SJCRH30 (cell line): ENCODE measurements around the gene NOG. TPM values are rescaled to one million over a fixed set of nuclear protein-coding genes. Genes with fewer than 3 reads are reported as not detected.

ENCODE experiments used
- DNase-seq, 2 experiments: peaks; one replicate each; pipeline ENCODE4 v3.0.0-alpha.2; 2015 to 2020
- H3K27ac ChIP-seq: fragments of 250-450 bp; sonication (Bioruptor Pico); 2 replicates; pipeline ENCODE4 v1.5.1; 2020; ENCODE audit warnings: mild to moderate bottlenecking, moderate library complexity
- H3K27me3 ChIP-seq: fragments of 250-450 bp; sonication (Bioruptor Pico); 2 replicates; pipeline ENCODE4 v1.5.1; 2020; ENCODE audit warnings: mild to moderate bottlenecking, moderate library complexity
- H3K36me3 ChIP-seq: fragments of 250-450 bp; sonication (Bioruptor Pico); 2 replicates; pipeline ENCODE4 v1.5.1; 2020; ENCODE audit warnings: mild to moderate bottlenecking, moderate library complexity
- H3K4me1 ChIP-seq: fragments of 250-450 bp; sonication (Bioruptor Pico); 2 replicates; pipeline ENCODE4 v1.5.1; 2020; ENCODE audit warnings: mild to moderate bottlenecking, moderate library complexity
- H3K4me3 ChIP-seq: fragments of 250-450 bp; sonication (Bioruptor Pico); 2 replicates; pipeline ENCODE4 v1.5.1; 2020; ENCODE audit warnings: mild to moderate bottlenecking, moderate library complexity
- H3K9me3 ChIP-seq: fragments of 250-450 bp; sonication (Bioruptor Pico); replicated peaks from 2 replicates; pipeline ENCODE4 v1.5.1; 2020; ENCODE audit warnings: mild to moderate bottlenecking, moderate library complexity
- total RNA-seq: library from RNA; depleted of rRNA; stranded (reverse); fragments of >200 nt; shearing (Covaris generic); gene quantifications from 2 replicates; pipeline ENCODE4 v1.2.3, GENCODE V29; 2014; rRNA removed

Gene NOG
- total RNA-seq, 1 experiment from 2014 or later: 19.8 TPM

DNA sequence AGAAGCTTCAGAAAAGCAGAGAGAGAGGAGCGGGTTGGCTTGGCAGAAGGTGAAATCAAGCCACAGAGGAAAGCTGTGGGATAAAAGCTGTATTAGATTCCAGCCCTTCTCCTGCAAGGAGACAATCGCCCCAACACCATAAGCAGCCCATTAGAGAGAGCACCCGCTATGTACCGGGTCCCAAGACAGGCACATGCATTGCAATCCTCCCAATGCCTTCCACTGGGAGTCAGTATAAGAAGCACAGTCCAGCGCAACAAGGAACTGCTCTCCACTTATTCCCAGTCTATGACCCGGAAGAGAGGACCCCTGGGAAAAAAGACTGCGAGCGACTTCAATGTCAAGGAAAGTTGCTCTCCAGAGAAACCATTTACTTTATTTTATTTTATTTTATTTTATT is 43.8 kb downstream of the NOG start:
- no peaks in the 10 kb centered on the region for H3K9me3 ChIP-seq
- no peak overlapping the region for H3K27ac ChIP-seq
- H3K4me3 ChIP-seq: no peak overlapping the region
- H3K4me1 ChIP-seq: no peaks in the 10 kb centered on the region
- no peak for DNase-seq
- H3K36me3 ChIP-seq: no peaks in the 10 kb centered on the region
- H3K27me3 ChIP-seq: no peaks in the 10 kb centered on the region

- H3K9me3 ChIP-seq: no peaks in the 10 kb centered on the region
- H3K36me3 ChIP-seq: no peaks in the 10 kb centered on the region
- no peak overlapping the region for H3K27ac ChIP-seq
These were observed 45.1 kb downstream of the NOG start for GRCh38 chr17:56638591-56639051.

DNA sequence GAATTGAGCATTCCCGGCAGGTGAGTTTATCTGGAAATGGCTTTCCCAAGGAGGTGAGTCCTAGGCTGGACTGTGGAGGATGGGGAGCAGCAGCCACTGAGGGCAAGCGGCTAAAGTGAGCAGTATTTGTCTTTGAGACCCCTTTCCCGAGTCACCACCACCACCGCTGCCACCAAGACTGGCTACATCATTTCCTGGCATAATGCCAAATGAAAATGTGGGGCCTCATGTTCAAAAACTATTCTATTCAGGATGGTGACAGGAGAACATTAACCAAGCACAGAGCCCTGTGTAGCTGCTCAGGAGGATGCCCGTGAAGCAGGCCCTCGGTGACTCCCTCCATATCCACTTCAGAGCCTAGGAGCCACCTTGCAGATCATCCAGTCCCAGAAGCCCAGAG is 46.0 kb downstream of the NOG start:
- no peak overlapping the region for H3K4me3 ChIP-seq
- no peak for DNase-seq
- no peaks in the 10 kb centered on the region for H3K36me3 ChIP-seq
- H3K27ac ChIP-seq: no peak overlapping the region
- no peaks in the 10 kb centered on the region for H3K9me3 ChIP-seq
- H3K4me1 ChIP-seq: no peaks in the 10 kb centered on the region
- H3K27me3 ChIP-seq: no peaks in the 10 kb centered on the region

More at GRCh38 chr17:56638591-56639051, 45.1 kb downstream of the NOG start:
- Histone ChIP-seq H3K4me1 (no peaks in the 10 kb centered on the region), H3K27me3 (no peaks in the 10 kb centered on the region), H3K4me3 (no peak overlapping the region)
- no peak for DNase-seq

DNA sequence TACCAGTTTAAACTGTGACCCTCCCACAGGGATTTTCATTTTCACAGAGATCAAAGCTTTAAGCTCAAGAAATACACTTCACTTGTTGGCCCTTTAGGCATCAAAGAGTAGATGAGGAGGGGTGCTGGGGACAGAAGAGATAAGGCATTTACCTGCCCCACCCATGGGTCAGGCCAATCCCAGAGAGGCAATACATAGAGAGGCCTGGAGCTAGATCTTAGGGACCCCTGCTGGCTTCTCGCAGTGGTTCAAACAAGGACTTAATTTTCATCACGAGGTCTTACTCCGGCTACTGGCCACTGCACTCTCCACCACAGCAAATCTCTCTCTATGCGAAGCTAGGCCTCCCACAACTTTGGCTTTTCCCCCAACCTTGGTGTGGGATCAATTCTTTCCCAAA is 46.6 kb downstream of the NOG start:
- DNase-seq: no peak
- Histone ChIP-seq H3K9me3 (no peaks in the 10 kb centered on the region), H3K27ac (no peak overlapping the region), H3K36me3 (no peaks in the 10 kb centered on the region), H3K4me3 (no peak overlapping the region), H3K4me1 (no peaks in the 10 kb centered on the region), H3K27me3 (no peaks in the 10 kb centered on the region)

- Histone ChIP-seq H3K4me3 (no peak overlapping the region), H3K27ac (no peak overlapping the region), H3K4me1 (no peaks in the 10 kb centered on the region), H3K27me3 (no peaks in the 10 kb centered on the region), H3K9me3 (no peaks in the 10 kb centered on the region), H3K36me3 (no peaks in the 10 kb centered on the region)
- no peak for DNase-seq
These were observed 47.9 kb downstream of the NOG start for GRCh38 chr17:56641373-56641772.

DNA sequence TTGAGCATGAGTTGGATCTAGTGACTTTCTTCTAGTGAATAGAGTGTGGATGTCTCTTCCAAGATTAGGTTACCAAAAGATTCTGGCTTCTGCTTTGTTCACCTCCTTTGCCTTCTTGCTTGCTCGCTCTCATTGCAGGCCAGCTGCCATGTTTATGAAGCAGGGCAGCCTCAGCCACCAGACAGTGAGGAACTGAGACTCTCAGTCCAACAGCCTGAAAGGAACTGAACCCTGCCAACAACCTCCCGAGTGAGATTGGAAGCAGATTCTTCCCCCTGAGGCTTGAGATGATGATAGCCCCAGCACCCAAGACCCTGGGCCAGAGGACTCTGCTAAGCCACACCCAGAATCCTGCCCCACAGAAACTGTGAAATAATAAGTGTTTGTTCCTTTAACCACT is 48.4 kb downstream of the NOG start:
- Histone ChIP-seq H3K9me3 (no peaks in the 10 kb centered on the region), H3K36me3 (no peaks in the 10 kb centered on the region), H3K4me3 (no peak overlapping the region), H3K27me3 (no peaks in the 10 kb centered on the region), H3K27ac (no peak overlapping the region), H3K4me1 (no peaks in the 10 kb centered on the region)
- DNase-seq: no peak

DNA sequence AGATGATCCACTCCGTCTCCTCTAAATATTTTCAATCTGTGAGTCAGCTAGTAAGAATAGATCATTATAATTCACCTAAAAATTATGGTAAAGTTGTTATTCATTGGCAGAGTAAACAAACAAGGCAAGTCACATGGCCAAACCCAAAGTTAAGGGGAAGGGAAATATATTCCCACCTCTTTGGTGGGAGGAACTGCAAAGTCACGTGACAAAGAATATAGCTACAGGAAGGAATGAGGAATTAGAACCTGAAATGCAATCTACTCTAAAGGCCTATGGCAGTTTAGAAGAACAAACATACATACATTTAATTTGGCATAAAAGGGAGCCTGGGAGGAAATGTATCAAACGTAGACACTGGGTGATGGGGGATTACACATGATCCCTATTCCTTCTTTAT is 48.9 kb downstream of the NOG start:
- H3K4me1 ChIP-seq: no peaks in the 10 kb centered on the region
- no peaks in the 10 kb centered on the region for H3K36me3 ChIP-seq
- no peaks in the 10 kb centered on the region for H3K9me3 ChIP-seq
- H3K4me3 ChIP-seq: no peak overlapping the region
- DNase-seq: no peak
- H3K27ac ChIP-seq: no peak overlapping the region
- H3K27me3 ChIP-seq: no peaks in the 10 kb centered on the region

Other genes starting within 250 kb of the NOG start
- gene C17orf67, start 240.2 kb downstream of the NOG start, total RNA-seq: 0.76 and 1.5 TPM in 2 replicates
- gene DGKE, start 240.5 kb downstream of the NOG start, total RNA-seq: 10.4 and 12.2 TPM in 2 replicates